ENCODE measurements around the gene HSD17B2. TPM values are rescaled to one million over a fixed set of nuclear protein-coding genes. Genes with fewer than 3 reads are reported as not detected.

HSD17B2 gene
- total and polyA plus RNA-seq, 8 donors = 0.11 to 0.86 (median 0.37) TPM

- H3K4me1 ChIP-seq = no peaks in the 10 kb centered on the region
- intact Hi-C loops (cut with DNase I) = no loop called here
- ATAC-seq = no peak
- peaks cover 0 to 11% of the 10 kb centered on the region in 2 donors for H3K27me3 ChIP-seq
- H3K36me3 ChIP-seq = no peaks in the 10 kb centered on the region
- H3K9me3 ChIP-seq = peaks cover 0 to 6% of the 10 kb centered on the region in 2 donors
- no peak for TF ChIP-seq CTCF (IDR thresholded peaks at IDR 0.05)
- DNase-seq = no peak
- H3K27ac ChIP-seq = no peak overlapping the region
- no peak overlapping the region for H3K4me3 ChIP-seq
These were observed 17.0 kb upstream of the HSD17B2 start for GRCh38 chr16:82017911-82018568.

- no peak for TF ChIP-seq CTCF (IDR thresholded peaks at IDR 0.05)
- Histone ChIP-seq H3K27me3 (peaks cover 0 to 11% of the 10 kb centered on the region in 2 donors), H3K4me3 (no peak overlapping the region), H3K9me3 (peaks cover 0 to 6% of the 10 kb centered on the region in 2 donors), H3K36me3 (no peaks in the 10 kb centered on the region), H3K27ac (no peak overlapping the region), H3K4me1 (no peaks in the 10 kb centered on the region)
- DNase-seq (no peak), ATAC-seq (no peak)
- intact Hi-C loops (cut with DNase I) = no loop called here
These were observed 15.5 kb upstream of the HSD17B2 start for GRCh38 chr16:82019535-82019934.

GRCh38 chr16:82020051-82020450 lies 15.0 kb upstream of the HSD17B2 start:
- Histone ChIP-seq H3K27me3 (peaks cover 0 to 11% of the 10 kb centered on the region in 2 donors), H3K36me3 (no peaks in the 10 kb centered on the region), H3K4me3 (no peak overlapping the region), H3K27ac (no peak overlapping the region), H3K4me1 (no peaks in the 10 kb centered on the region), H3K9me3 (peaks cover 0 to 4% of the 10 kb centered on the region in 2 donors)
- DNase-seq (no peak), ATAC-seq (no peak)
- no peak for TF ChIP-seq CTCF (IDR thresholded peaks at IDR 0.05)
- intact Hi-C loops (cut with DNase I) = no loop called here

GRCh38 chr16:82023206-82023605 lies 11.8 kb upstream of the HSD17B2 start:
- H3K9me3 ChIP-seq = no peaks in the 10 kb centered on the region
- DNase-seq (no peak), ATAC-seq (no peak)
- H3K27ac ChIP-seq = no peak overlapping the region
- no peak overlapping the region for H3K4me3 ChIP-seq
- H3K36me3 ChIP-seq = no peaks in the 10 kb centered on the region
- intact Hi-C loops (cut with DNase I) = no loop called here
- H3K4me1 ChIP-seq = no peaks in the 10 kb centered on the region
- no peak for TF ChIP-seq CTCF (IDR thresholded peaks at IDR 0.05)
- H3K27me3 ChIP-seq = peaks cover 0 to 11% of the 10 kb centered on the region in 2 donors

- H3K9me3 ChIP-seq = no peaks in the 10 kb centered on the region
- no peak overlapping the region for H3K27ac ChIP-seq
- H3K4me1 ChIP-seq = no peaks in the 10 kb centered on the region
- intact Hi-C loops (cut with DNase I) = no loop called here
- no peak for TF ChIP-seq CTCF (IDR thresholded peaks at IDR 0.05)
- H3K27me3 ChIP-seq = peaks cover 0 to 7% of the 10 kb centered on the region in 2 donors
- H3K4me3 ChIP-seq = no peak overlapping the region
- DNase-seq (no peak), ATAC-seq (no peak)
- no peaks in the 10 kb centered on the region for H3K36me3 ChIP-seq
These were observed 10.7 kb upstream of the HSD17B2 start for GRCh38 chr16:82024316-82024715.

Data from left lung (tissue), 10 donors.